DOHH2 (cell line): ENCODE results near the gene ACTR2.

Source experiments
- H3F3A ChIP-seq: fragments of 200-600 bp; sonication (generic), shearing (Covaris generic); 2 replicates; pipeline ENCODE4 v1.6.0; 2016; ENCODE audit warnings: antibody characterized with exemption, mild to moderate bottlenecking; ENCODE audit not compliant: control insufficient read depth, insufficient read depth
- H3K27ac ChIP-seq: fragments of 200-600 bp; sonication (generic); 2 replicates; pipeline ENCODE4 v1.5.1; 2014; ENCODE audit warnings: low read depth, mild to moderate bottlenecking, low read length, moderate library complexity
- H3K27me3 ChIP-seq: fragments of 200-600 bp; sonication (generic); 2 replicates; pipeline ENCODE4 v1.6.1; 2014; ENCODE audit warnings: mild to moderate bottlenecking, low read length, mixed read lengths; ENCODE audit not compliant: control insufficient read depth
- H3K36me3 ChIP-seq: fragments of 200-600 bp; sonication (generic); 2 replicates; pipeline ENCODE4 v1.6.1; 2014; ENCODE audit warnings: mild to moderate bottlenecking, low read length, moderate library complexity, mixed read lengths; ENCODE audit not compliant: control insufficient read depth
- H3K4me1 ChIP-seq: fragments of 200-600 bp; sonication (generic); 2 replicates; pipeline ENCODE4 v1.6.1; 2014; ENCODE audit warnings: mild to moderate bottlenecking, low read length, mixed read lengths; ENCODE audit not compliant: control insufficient read depth
- H3K4me2 ChIP-seq: fragments of 200-600 bp; sonication (generic); 2 replicates; pipeline ENCODE4 v1.6.0; 2014; ENCODE audit warnings: mild to moderate bottlenecking, low read length, moderate library complexity
- H3K4me3 ChIP-seq: fragments of 200-600 bp; sonication (generic); 2 replicates; pipeline ENCODE4 v1.5.1; 2014; ENCODE audit warnings: mild to moderate bottlenecking, low read length, mixed read lengths
- H3K79me2 ChIP-seq: fragments of 200-600 bp; sonication (generic); 2 replicates; pipeline ENCODE4 v1.6.1; 2014; ENCODE audit warnings: mild to moderate bottlenecking, low read length, mixed read lengths; ENCODE audit not compliant: control insufficient read depth
- H3K9me2 ChIP-seq: fragments of 200-600 bp; sonication (generic); replicated peaks from 2 replicates; pipeline ENCODE4 v1.6.1; 2014; ENCODE audit warnings: mild to moderate bottlenecking, low read length, mixed read lengths; ENCODE audit not compliant: control insufficient read depth
- H3K9me3 ChIP-seq: fragments of 200-600 bp; sonication (generic); 2 replicates; pipeline ENCODE4 v1.6.1; 2014; ENCODE audit warnings: antibody characterized with exemption, low read length, mixed read lengths; ENCODE audit not compliant: control insufficient read depth, insufficient read depth
- H4K20me1 ChIP-seq: fragments of 200-600 bp; sonication (generic); 2 replicates; pipeline ENCODE4 v1.6.0; 2014; ENCODE audit warnings: low read depth, mild to moderate bottlenecking, antibody characterized with exemption, low read length, moderate library complexity; ENCODE audit not compliant: control insufficient read depth, insufficient read depth
- EZH2phosphoT487 ChIP-seq: fragments of 200-600 bp; sonication (generic); IDR thresholded peaks from 2 replicates; pipeline ENCODE4 v1.6.1; 2017; ENCODE audit warnings: borderline replicate concordance, mild to moderate bottlenecking, antibody characterized with exemption, low read length, moderate library complexity, mixed read lengths
- TF ChIP-seq, protein P1 (sequence below): fragments of 200-600 bp; sonication (generic); IDR thresholded peaks from one replicate; pipeline ENCODE4 v1.5.1; 2014; ENCODE audit warnings: antibody characterized with exemption, mild to moderate bottlenecking, low read depth, low read length; ENCODE audit not compliant: poor library complexity, severe bottlenecking

The ACTR2 gene

GRCh38 chr2:65305934-65306333 is 78.3 kb downstream of the ACTR2 start:
- Histone ChIP-seq H3K4me1 (peaks cover 24% of the 10 kb centered on the region), H3K4me3 (no peak overlapping the region), H3K9me2 (no peaks in the 10 kb centered on the region), H3K27ac (no peak overlapping the region), H3K4me2 (no peak overlapping the region), H3K36me3 (no peaks in the 10 kb centered on the region), H4K20me1 (no peaks in the 10 kb centered on the region), H3K9me3 (no peaks in the 10 kb centered on the region), H3K79me2 (no peaks in the 10 kb centered on the region), H3F3A (no peaks in the 10 kb centered on the region; the same call in 1 of the 2 replicates), H3K27me3 (no peaks in the 10 kb centered on the region)
- TF ChIP-seq EZH2phosphoT487: no peak
- TF ChIP-seq, protein P1, sequence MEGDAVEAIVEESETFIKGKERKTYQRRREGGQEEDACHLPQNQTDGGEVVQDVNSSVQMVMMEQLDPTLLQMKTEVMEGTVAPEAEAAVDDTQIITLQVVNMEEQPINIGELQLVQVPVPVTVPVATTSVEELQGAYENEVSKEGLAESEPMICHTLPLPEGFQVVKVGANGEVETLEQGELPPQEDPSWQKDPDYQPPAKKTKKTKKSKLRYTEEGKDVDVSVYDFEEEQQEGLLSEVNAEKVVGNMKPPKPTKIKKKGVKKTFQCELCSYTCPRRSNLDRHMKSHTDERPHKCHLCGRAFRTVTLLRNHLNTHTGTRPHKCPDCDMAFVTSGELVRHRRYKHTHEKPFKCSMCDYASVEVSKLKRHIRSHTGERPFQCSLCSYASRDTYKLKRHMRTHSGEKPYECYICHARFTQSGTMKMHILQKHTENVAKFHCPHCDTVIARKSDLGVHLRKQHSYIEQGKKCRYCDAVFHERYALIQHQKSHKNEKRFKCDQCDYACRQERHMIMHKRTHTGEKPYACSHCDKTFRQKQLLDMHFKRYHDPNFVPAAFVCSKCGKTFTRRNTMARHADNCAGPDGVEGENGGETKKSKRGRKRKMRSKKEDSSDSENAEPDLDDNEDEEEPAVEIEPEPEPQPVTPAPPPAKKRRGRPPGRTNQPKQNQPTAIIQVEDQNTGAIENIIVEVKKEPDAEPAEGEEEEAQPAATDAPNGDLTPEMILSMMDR: no peak

- H3F3A ChIP-seq: no peaks in the 10 kb centered on the region; the same call in 1 of the 2 replicates
- peaks cover 22% of the 10 kb centered on the region for H3K36me3 ChIP-seq
- H3K27ac ChIP-seq: no peak overlapping the region
- H3K27me3 ChIP-seq: no peaks in the 10 kb centered on the region
- no peaks in the 10 kb centered on the region for H3K9me2 ChIP-seq
- H3K4me1 ChIP-seq: peaks cover 6% of the 10 kb centered on the region
- no peaks in the 10 kb centered on the region for H4K20me1 ChIP-seq
- H3K4me2 ChIP-seq: no peak overlapping the region
- no peaks in the 10 kb centered on the region for H3K9me3 ChIP-seq
- no peak overlapping the region for H3K4me3 ChIP-seq
- H3K79me2 ChIP-seq: no peaks in the 10 kb centered on the region
- TF ChIP-seq EZH2phosphoT487: no peak
- TF ChIP-seq, protein P1: no peak
These were observed 82.1 kb downstream of the ACTR2 start for GRCh38 chr2:65309699-65310098.

DNA sequence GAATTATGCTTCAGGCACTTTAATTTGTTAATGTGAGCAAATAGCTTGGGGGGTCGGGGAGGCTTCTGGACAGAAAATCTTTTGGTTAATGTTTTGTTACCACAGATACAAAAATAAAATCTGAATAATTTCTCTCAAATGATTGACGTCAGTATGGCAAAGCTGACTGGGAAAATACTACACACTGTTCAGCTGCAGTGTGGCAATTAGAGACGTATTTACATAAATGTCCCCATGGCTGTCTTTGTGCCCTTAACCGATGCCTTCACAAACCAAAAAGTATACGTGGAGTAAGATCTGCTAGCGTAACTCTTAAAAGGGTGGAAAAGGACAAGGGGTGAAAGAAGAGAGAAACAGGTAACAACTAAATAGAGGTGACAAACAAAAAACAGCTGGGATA is 83.4 kb downstream of the ACTR2 start:
- TF ChIP-seq, protein P1: no peak
- TF ChIP-seq EZH2phosphoT487: no peak
- no peaks in the 10 kb centered on the region for H3K79me2 ChIP-seq

More for the DNA sequence above, 83.4 kb downstream of the ACTR2 start:
- Histone ChIP-seq H3K4me1 (peaks cover 6% of the 10 kb centered on the region), H3K4me3 (no peak overlapping the region), H3K27me3 (no peaks in the 10 kb centered on the region), H3K9me3 (no peaks in the 10 kb centered on the region), H3K36me3 (peaks cover 28% of the 10 kb centered on the region), H3K4me2 (no peak overlapping the region), H3K9me2 (no peaks in the 10 kb centered on the region), H3K27ac (no peak overlapping the region), H3F3A (no peaks in the 10 kb centered on the region; the same call in 1 of the 2 replicates), H4K20me1 (no peaks in the 10 kb centered on the region)
